ENCODE results near the gene RAD54L2. TPM values are rescaled to one million over a fixed set of nuclear protein-coding genes. Genes with fewer than 3 reads are reported as not detected.
"Not testable (repeated sequence)": the region's sequence is repeated elsewhere in the genome, so short reads cannot be mapped to it uniquely, and the experiment has no call there.

RAD54L2 gene
- total RNA-seq, 4 donors from 2014 or later, result 17.6 to 37.6 (median 24.1) TPM

GRCh38 chr3:51530485-51530884 lies 8.0 kb upstream of the RAD54L2 start:
- no peak for DNase-seq (ENCODE audit: low spot score)
- no peak for ATAC-seq (ENCODE audit: low FRiP score)
- TF ChIP-seq, protein P1, sequence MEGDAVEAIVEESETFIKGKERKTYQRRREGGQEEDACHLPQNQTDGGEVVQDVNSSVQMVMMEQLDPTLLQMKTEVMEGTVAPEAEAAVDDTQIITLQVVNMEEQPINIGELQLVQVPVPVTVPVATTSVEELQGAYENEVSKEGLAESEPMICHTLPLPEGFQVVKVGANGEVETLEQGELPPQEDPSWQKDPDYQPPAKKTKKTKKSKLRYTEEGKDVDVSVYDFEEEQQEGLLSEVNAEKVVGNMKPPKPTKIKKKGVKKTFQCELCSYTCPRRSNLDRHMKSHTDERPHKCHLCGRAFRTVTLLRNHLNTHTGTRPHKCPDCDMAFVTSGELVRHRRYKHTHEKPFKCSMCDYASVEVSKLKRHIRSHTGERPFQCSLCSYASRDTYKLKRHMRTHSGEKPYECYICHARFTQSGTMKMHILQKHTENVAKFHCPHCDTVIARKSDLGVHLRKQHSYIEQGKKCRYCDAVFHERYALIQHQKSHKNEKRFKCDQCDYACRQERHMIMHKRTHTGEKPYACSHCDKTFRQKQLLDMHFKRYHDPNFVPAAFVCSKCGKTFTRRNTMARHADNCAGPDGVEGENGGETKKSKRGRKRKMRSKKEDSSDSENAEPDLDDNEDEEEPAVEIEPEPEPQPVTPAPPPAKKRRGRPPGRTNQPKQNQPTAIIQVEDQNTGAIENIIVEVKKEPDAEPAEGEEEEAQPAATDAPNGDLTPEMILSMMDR (IDR thresholded peaks at IDR 0.05), result no peak

- DNase-seq (ENCODE audit: low spot score) (no peak), ATAC-seq (ENCODE audit: low FRiP score) (no peak)
- TF ChIP-seq, protein P1 (IDR thresholded peaks at IDR 0.05), result no peak
These were observed 3.1 kb upstream of the RAD54L2 start for GRCh38 chr3:51535146-51536019.

DNA sequence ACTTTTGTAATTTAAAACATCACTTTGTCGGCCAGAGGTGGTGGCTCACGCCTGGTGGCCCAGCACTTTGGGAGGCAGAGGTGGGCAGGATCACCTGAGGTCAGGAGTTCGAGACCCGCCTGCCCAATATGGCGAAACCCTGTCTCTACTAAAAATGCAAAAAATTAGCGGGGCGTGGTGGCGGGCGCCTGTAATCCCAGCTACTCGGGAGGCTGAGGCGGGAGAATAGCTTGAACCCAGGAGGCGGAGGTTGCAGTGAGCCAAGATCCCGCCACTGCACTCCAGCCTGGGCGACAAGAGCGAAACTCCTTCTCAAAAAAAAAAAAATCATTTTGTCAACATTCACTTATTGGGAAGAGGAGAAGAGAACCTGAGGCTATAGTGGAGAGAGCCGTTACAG lies 888 bp upstream of the RAD54L2 start:
- not testable (repeated sequence) for DNase-seq (ENCODE audit: low spot score); ATAC-seq (ENCODE audit: low FRiP score)

- TF ChIP-seq, protein P1 (IDR thresholded peaks at IDR 0.05), result no peak
- ATAC-seq (ENCODE audit: low FRiP score), result peak; percentile 6
- DNase-seq (ENCODE audit: low spot score), result no peak
These were observed 432 bp upstream of the RAD54L2 start for GRCh38 chr3:51538115-51538458.

GRCh38 chr3:51539291-51539941 lies 897 bp downstream of the RAD54L2 start:
- DNase-seq (ENCODE audit: low spot score) (peak; percentile 30), ATAC-seq (ENCODE audit: low FRiP score) (peak; percentile 57)
- TF ChIP-seq, protein P1 (IDR thresholded peaks at IDR 0.05), result no peak

- ATAC-seq (ENCODE audit: low FRiP score); DNase-seq (ENCODE audit: low spot score): not testable (repeated sequence)
These were observed 4.1 kb downstream of the RAD54L2 start for GRCh38 chr3:51542596-51542995.

- TF ChIP-seq, protein P1 (IDR thresholded peaks at IDR 0.05), result no peak
- ATAC-seq (ENCODE audit: low FRiP score), result no peak
- DNase-seq (ENCODE audit: low spot score), result no peak
These were observed 5.7 kb downstream of the RAD54L2 start for GRCh38 chr3:51544011-51544775.
